Heart left ventricle (tissue), 16 donors: ENCODE results near the gene PTGER1. TPM values are rescaled to one million over a fixed set of nuclear protein-coding genes. Genes with fewer than 3 reads are reported as not detected.
"Not testable (repeated sequence)": the region's sequence is repeated elsewhere in the genome, so short reads cannot be mapped to it uniquely, and the experiment has no call there.

Experiments used
- ATAC-seq, 4 donors: fragments of 200-7000 bp; cut with Tn5 transposase; one replicate each; pipeline ENCODE4 v1.9.1; 2020 to 2022; ENCODE audit warnings: moderate library complexity in 4 of 4, mild to moderate bottlenecking in 3 of 4, moderate number of reproducible peaks in 1 of 4
- DNase-seq, 5 donors: peaks; one replicate each; pipeline ENCODE4 v3.0.0-alpha.2; 2020
- H3K27ac ChIP-seq, 12 donors: fragments of 200-600 bp; sonication (generic) in 4 of 12; one replicate each; pipeline versions ENCODE4 v1.5.0 to v1.8.0; 2016 to 2022; ENCODE audit warnings: mild to moderate bottlenecking in 2 of 12
- H3K27me3 ChIP-seq, 9 donors: fragments of 200-600 bp; sonication (generic) in 2 of 9; one replicate each; pipeline versions ENCODE4 v1.5.1 to v1.8.0; 2016 to 2022; ENCODE audit warnings: mild to moderate bottlenecking in 3 of 9
- H3K36me3 ChIP-seq, 9 donors: fragments of 200-600 bp; sonication (generic) in 2 of 9; one replicate each; pipeline versions ENCODE4 v1.5.0 to v1.8.0; 2018 to 2022; ENCODE audit warnings: mild to moderate bottlenecking in 2 of 9
- H3K4me1 ChIP-seq, 12 donors: fragments of 200-600 bp; sonication (generic) in 4 of 12; one replicate each; pipeline versions ENCODE4 v1.5.0 to v1.8.0; 2016 to 2022; ENCODE audit warnings: mild to moderate bottlenecking in 3 of 12
- H3K4me3 ChIP-seq, 12 donors: fragments of 200-600 bp; sonication (generic) in 4 of 12; one replicate each; pipeline versions ENCODE4 v1.5.0 to v1.8.0; 2017 to 2022; ENCODE audit warnings: mild to moderate bottlenecking in 9 of 12, moderate library complexity in 4 of 12
- H3K9me3 ChIP-seq, 12 donors: fragments of 200-600 bp; sonication (generic) in 4 of 12; one replicate each; pipeline versions ENCODE4 v1.5.0 to v1.8.0; 2016 to 2022; ENCODE audit warnings: mild to moderate bottlenecking in 1 of 12
- CTCF ChIP-seq, 12 donors: fragments of 200-600 bp; sonication (generic) in 4 of 12; IDR thresholded peaks; one replicate each; pipeline versions ENCODE4 v1.5.0 to v1.8.0; 2018 to 2022; ENCODE audit warnings: antibody characterized with exemption in 12 of 12, mild to moderate bottlenecking in 5 of 12
- POLR2A ChIP-seq, 2 donors: fragments of 450-650 bp; IDR thresholded peaks; one replicate each; pipeline ENCODE4 v1.6.1; 2017; ENCODE audit warnings: antibody characterized with exemption in 2 of 2, mild to moderate bottlenecking in 2 of 2, moderate library complexity in 2 of 2
- WGBS, 4 donors: extraction: QIAGEN DNeasy Blood & Tissue Kit in 2 of 4; methylation state at CpG; one replicate each; pipeline versions ENCODE4 v1.1.5 to v1.1.7; 2013 to 2018; 5-methylcytosine and 5-hydroxymethylcytosine counted together
- intact Hi-C, 10 donors: fragments of 100-400 bp; cut with DNase I; formaldehyde crosslinking; loops; one replicate each; pipeline versions ENCODE4 v1.11.1 to v1.14.2; 2022
- polyA plus RNA-seq, 2 donors: library from polyadenylated mRNA; stranded (reverse); fragments of 200-250 nt; gene quantifications; one replicate each; pipeline ENCODE4 v1.2.3, GENCODE V29; 2013
- total RNA-seq, 9 donors: library from RNA; depleted of rRNA in 2 of 9; stranded (reverse); fragments of >200 nt in 2 of 9; fragmentation: NEBNext Ultra II Directional in 3 of 9; extraction: Animal tissue kit (Norgen Biotek cat#: 25700) in 3 of 9; gene quantifications; one replicate each; pipeline versions ENCODE4 v1.1.0 to v1.2.4, GENCODE V29; 2016 to 2023
- donor health status: ischemic (EF 13 %, LVEDD 7.1; RV severe dilation, severe dysfunction).
- donor health status: healthy with polysubstance abuse.
- donor health status: DM: no; HTN: yes; CAD: no.
- donor health status: DM: no; HTN: no; CAD: no.
- donor health status: ischemic (EF 25% LVEDD 6.9; RV normal size, moderate dysfunction).
- donor health status: ischemic (EF 25% LVEDD 5.7; RV mildly dilated, moderate dysfunction).
- donor health status: healthy.
- donor health status: DM: yes; HTN: yes; CAD: no.
- donor health status: ischemic (EF 35%, LVEDD 5.7; RV mildly dilated, moderate dysfunction).
- donor health status: nonischemic (EF 11% LVEDD 7.7; RV severe dilation, severe dysfunction).
- donor health status: DM: yes; HTN: yes; CAD: no.
- donor health status: PGD.
- donor health status: ischemic (EF 29% LVEDD 5.4; RV normal size, mild dysfunction).
- donor health status: nonischemic (EF 23%, LVEDD 6.1; RV moderate dilation, normal function).

Gene PTGER1
- total and polyA plus RNA-seq, 11 donors = 0.15 to 0.35 TPM; not detected in 9

- H3K27ac ChIP-seq = no peak overlapping the region
- no peak overlapping the region for H3K4me3 ChIP-seq
- peaks cover 0 to 6% (median 0%) of the 10 kb centered on the region in 12 donors for H3K4me1 ChIP-seq
- intact Hi-C loops = no loop called here
- no peaks in the 10 kb centered on the region for H3K9me3 ChIP-seq
- H3K36me3 ChIP-seq = peaks cover 3 to 99% (median 88%) of the 10 kb centered on the region in 9 donors
- no peak for ATAC-seq
- DNase-seq = no peak
- TF ChIP-seq CTCF (IDR thresholded peaks at IDR 0.05) = no peak
- no peak for TF ChIP-seq POLR2A (IDR thresholded peaks at IDR 0.05)
- H3K27me3 ChIP-seq = no peaks in the 10 kb centered on the region
- WGBS, 4 donors = 74 to 96% (median 93%) methylated on average over 2 of the region's 2 CpGs
Measured at GRCh38 chr19:14460935-14461334, 14.2 kb downstream of the PTGER1 start.

- TF ChIP-seq CTCF (IDR thresholded peaks at IDR 0.05) (no peak), POLR2A (IDR thresholded peaks at IDR 0.05) (no peak)
- no peaks in the 10 kb centered on the region for H3K27me3 ChIP-seq
- no peak overlapping the region for H3K27ac ChIP-seq
- intact Hi-C loops = no loop called here
- H3K4me1 ChIP-seq = peaks cover 0 to 6% (median 0%) of the 10 kb centered on the region in 12 donors
- no peak overlapping the region for H3K4me3 ChIP-seq
- H3K9me3 ChIP-seq = no peaks in the 10 kb centered on the region
- DNase-seq = no peak
- WGBS, 4 donors = 76 to 86% (median 83%) methylated on average over 5 of the region's 5 CpGs
- peaks cover 0 to 99% (median 88%) of the 10 kb centered on the region in 9 donors for H3K36me3 ChIP-seq
- ATAC-seq = peak in 1 of 4 donors; percentile 34
Measured at GRCh38 chr19:14459703-14460102, 15.5 kb downstream of the PTGER1 start.

GRCh38 chr19:14452303-14452702 is 22.9 kb downstream of the PTGER1 start:
- DNase-seq, ATAC-seq, H3K4me1 ChIP-seq, H3K9me3 ChIP-seq, intact Hi-C loops, H3K27ac ChIP-seq, H3K4me3 ChIP-seq, H3K27me3 ChIP-seq: not testable (repeated sequence)
- H3K36me3 ChIP-seq = peaks cover 0 to 100% (median 91%) of the 10 kb centered on the region in 9 donors
- WGBS, 4 donors = 97 to 100% (median 98%) methylated on average over 3 of the region's 3 CpGs

DNA sequence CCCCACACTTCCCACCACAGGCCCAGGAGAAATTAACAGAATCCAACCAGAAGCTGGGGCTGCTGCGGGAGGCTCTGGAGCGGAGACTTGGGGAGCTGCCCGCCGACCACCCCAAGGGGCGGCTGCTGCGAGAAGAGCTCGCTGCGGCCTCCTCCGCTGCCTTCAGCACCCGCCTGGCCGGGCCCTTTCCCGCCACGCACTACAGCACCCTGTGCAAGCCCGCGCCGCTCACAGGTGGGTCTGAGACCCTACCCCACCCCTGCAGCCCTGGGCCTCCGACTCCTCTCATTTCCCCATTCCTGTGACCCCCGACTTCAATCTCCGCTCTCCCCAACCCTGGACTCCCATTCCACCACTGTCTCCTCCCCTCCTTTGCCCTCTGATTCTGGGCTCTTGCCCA is 24.3 kb downstream of the PTGER1 start:
- Histone ChIP-seq H3K4me1 (no peaks in the 10 kb centered on the region), H3K9me3 (no peaks in the 10 kb centered on the region), H3K4me3 (no peak overlapping the region), H3K27ac (no peak overlapping the region), H3K36me3 (peaks cover 5 to 100% (median 98%) of the 10 kb centered on the region in 9 donors), H3K27me3 (no peaks in the 10 kb centered on the region)
- no peak for ATAC-seq
- 96 to 99% (median 97%) methylated on average over 19 of the region's 19 CpGs for WGBS, 4 donors
- TF ChIP-seq POLR2A (IDR thresholded peaks at IDR 0.05) = no peak
- intact Hi-C loops = no loop called here
- DNase-seq = no peak

GRCh38 chr19:14450168-14450874 is 24.8 kb downstream of the PTGER1 start:
- intact Hi-C loops = no loop called here
- Histone ChIP-seq H3K4me1 (no peaks in the 10 kb centered on the region), H3K9me3 (no peaks in the 10 kb centered on the region), H3K27ac (no peak overlapping the region), H3K4me3 (no peak overlapping the region), H3K36me3 (peaks cover 5 to 100% (median 97%) of the 10 kb centered on the region in 9 donors), H3K27me3 (no peaks in the 10 kb centered on the region)
- ATAC-seq (peak; percentile 44 to 63 (median 50)), DNase-seq (peak in 2 of 5 donors; percentile 15 to 40)
- 83 to 86% (median 85%) methylated on average over 28 to 30 of the region's 30 CpGs for WGBS, 4 donors
- no peak for TF ChIP-seq CTCF (IDR thresholded peaks at IDR 0.05)
- TF ChIP-seq POLR2A (IDR thresholded peaks at IDR 0.05) = no peak
